ENCODE data around the gene SLC13A3. TPM values are rescaled to one million over a fixed set of nuclear protein-coding genes. Genes with fewer than 3 reads are reported as not detected.

Gene SLC13A3
- total RNA-seq, 1 experiment from 2014 or later: 17.5 TPM

DNA sequence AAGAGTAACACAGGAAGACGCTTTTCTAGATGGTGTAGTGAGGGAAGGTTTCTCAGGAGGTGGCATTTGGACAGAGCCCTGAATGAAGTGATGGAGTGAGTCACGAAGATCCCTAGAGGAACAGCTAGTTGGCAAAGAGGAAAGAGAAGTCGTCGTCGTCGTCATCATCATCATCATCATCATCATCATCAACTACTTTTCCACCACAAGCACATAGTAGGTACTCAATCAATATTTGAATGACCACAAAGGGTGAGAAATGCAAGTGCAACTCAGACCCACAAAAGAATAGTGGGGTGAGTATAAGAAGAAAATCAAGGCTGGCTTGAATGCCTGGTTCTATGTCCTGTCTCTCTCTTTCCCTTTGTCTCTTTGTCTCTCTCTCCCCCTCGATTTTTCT lies 72.5 kb downstream of the SLC13A3 start:
- Histone ChIP-seq H3K23ac (ENCODE audit: insufficient read length, low read depth, low read length) (no peak overlapping the region), H3K14ac (ENCODE audit: insufficient read depth, low read length) (no peak overlapping the region), H2BK120ac (ENCODE audit: low read depth, low read length, poor library complexity, severe bottlenecking) (no peak overlapping the region), H2AFZ (ENCODE audit: low read length) (no peak overlapping the region), H3T11ph (ENCODE audit: low read length) (no peak overlapping the region), H3K9me3 (ENCODE audit: control insufficient read depth, low read depth, low read length) (no peaks in the 10 kb centered on the region), H4K20me1 (ENCODE audit: control insufficient read depth, insufficient read depth, insufficient read length) (no peaks in the 10 kb centered on the region), H2BK15ac (ENCODE audit: low read depth, low read length) (no peak overlapping the region), H4K8ac (replicated peaks; ENCODE audit: insufficient read length, low read depth, low read length) (no peak overlapping the region), H3K79me2 (ENCODE audit: insufficient read depth, low read length) (no peaks in the 10 kb centered on the region), H3K79me1 (ENCODE audit: insufficient read depth, low read depth, low read length, poor library complexity, severe bottlenecking) (no peaks in the 10 kb centered on the region), H3K4me2 (ENCODE audit: insufficient read depth, insufficient read length, low read length) (no peak overlapping the region), H4K91ac (ENCODE audit: insufficient read length, low read depth, low read length) (no peak overlapping the region), H3K4ac (ENCODE audit: low read depth, low read length) (no peak overlapping the region), H2BK20ac (ENCODE audit: low read depth, low read length, poor library complexity, severe bottlenecking) (no peak overlapping the region), H3K27ac (ENCODE audit: insufficient read length, low read depth, low read length) (no peak overlapping the region), H4K5ac (ENCODE audit: insufficient read length, low read depth, low read length) (no peak overlapping the region), H3K9ac (ENCODE audit: extremely low read depth, insufficient read length, low read length) (no peak overlapping the region), H2AK5ac (ENCODE audit: insufficient read length, low read length) (no peak overlapping the region), H2BK12ac (ENCODE audit: insufficient read length, low read depth, low read length) (no peak overlapping the region), H3K23me2 (ENCODE audit: insufficient read length, low read depth, low read length, poor library complexity, severe bottlenecking) (no peaks in the 10 kb centered on the region), H3K56ac (ENCODE audit: insufficient read length, low read depth, low read length) (no peak overlapping the region), H3K18ac (ENCODE audit: insufficient read length, low read depth, low read length) (no peak overlapping the region), H2BK5ac (ENCODE audit: insufficient read length, low read length) (no peak overlapping the region), H3K4me1 (ENCODE audit: insufficient read depth, low read length) (no peaks in the 10 kb centered on the region), H3K27me3 (ENCODE audit: insufficient read depth, low read length) (no peaks in the 10 kb centered on the region)
- TF ChIP-seq, protein P1, sequence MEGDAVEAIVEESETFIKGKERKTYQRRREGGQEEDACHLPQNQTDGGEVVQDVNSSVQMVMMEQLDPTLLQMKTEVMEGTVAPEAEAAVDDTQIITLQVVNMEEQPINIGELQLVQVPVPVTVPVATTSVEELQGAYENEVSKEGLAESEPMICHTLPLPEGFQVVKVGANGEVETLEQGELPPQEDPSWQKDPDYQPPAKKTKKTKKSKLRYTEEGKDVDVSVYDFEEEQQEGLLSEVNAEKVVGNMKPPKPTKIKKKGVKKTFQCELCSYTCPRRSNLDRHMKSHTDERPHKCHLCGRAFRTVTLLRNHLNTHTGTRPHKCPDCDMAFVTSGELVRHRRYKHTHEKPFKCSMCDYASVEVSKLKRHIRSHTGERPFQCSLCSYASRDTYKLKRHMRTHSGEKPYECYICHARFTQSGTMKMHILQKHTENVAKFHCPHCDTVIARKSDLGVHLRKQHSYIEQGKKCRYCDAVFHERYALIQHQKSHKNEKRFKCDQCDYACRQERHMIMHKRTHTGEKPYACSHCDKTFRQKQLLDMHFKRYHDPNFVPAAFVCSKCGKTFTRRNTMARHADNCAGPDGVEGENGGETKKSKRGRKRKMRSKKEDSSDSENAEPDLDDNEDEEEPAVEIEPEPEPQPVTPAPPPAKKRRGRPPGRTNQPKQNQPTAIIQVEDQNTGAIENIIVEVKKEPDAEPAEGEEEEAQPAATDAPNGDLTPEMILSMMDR (conservative IDR thresholded peaks at IDR 0.05): no peak
- Mint-ChIP-seq H3K27ac (no peak overlapping the region), H3K4me1 (peaks cover 21 to 37% of the 10 kb centered on the region in 2 experiments), H3K27me3 (ENCODE audit: low read depth) (no peaks in the 10 kb centered on the region), H3K36me3 (ENCODE audit: insufficient read depth in 1 of 3, low read depth in 3 of 3) (peaks cover 12 to 32% (median 17%) of the 10 kb centered on the region in 3 experiments), H3K9me3 (peaks cover 13 to 14% of the 10 kb centered on the region in 2 experiments), H3K4me3 (no peak overlapping the region)
- no peak for DNase-seq
- no CpG with 5 or more reads among the region's 7 CpGs for WGBS (ENCODE audit: extremely low coverage, insufficient read length, low lambda C conversion rate)

All from H9 (cell line).